Fibroblast of skin of scalp (primary cell): ENCODE results near the gene TUBG1.
"Not testable (repeated sequence)": the region's sequence is repeated elsewhere in the genome, so short reads cannot be mapped to it uniquely, and the experiment has no call there.

Experiments
- DNase-seq: peaks from one replicate; pipeline ENCODE4 v3.0.0-alpha.2; 2013

The TUBG1 gene

GRCh38 chr17:42623732-42624596 is 14.5 kb downstream of the TUBG1 start:
- DNase-seq: no peak

- DNase-seq: not testable (repeated sequence)
Measured at GRCh38 chr17:42627032-42627764, 17.7 kb downstream of the TUBG1 start.

GRCh38 chr17:42629411-42630009 is 20.0 kb downstream of the TUBG1 start:
- DNase-seq: no peak

GRCh38 chr17:42632949-42633444 is 23.5 kb downstream of the TUBG1 start:
- DNase-seq: no peak

- no peak for DNase-seq
Measured at GRCh38 chr17:42639525-42640113, 30.1 kb downstream of the TUBG1 start.

GRCh38 chr17:42640121-42640520 is 30.6 kb downstream of the TUBG1 start:
- no peak for DNase-seq

- DNase-seq: no peak
Measured at GRCh38 chr17:42642336-42642735, 32.9 kb downstream of the TUBG1 start.

- DNase-seq: no peak
Measured at GRCh38 chr17:42647778-42648177, 38.3 kb downstream of the TUBG1 start.

- no peak for DNase-seq
Measured at GRCh38 chr17:42651392-42651791, 41.9 kb downstream of the TUBG1 start.

GRCh38 chr17:42653179-42654124 is 44.0 kb downstream of the TUBG1 start:
- DNase-seq: peak; percentile 75

GRCh38 chr17:42655528-42655927 is 46.0 kb downstream of the TUBG1 start:
- DNase-seq: peak; percentile 49

- no peak for DNase-seq
Measured at GRCh38 chr17:42657824-42658588, 48.5 kb downstream of the TUBG1 start.

- DNase-seq: peak; percentile 90
Measured at GRCh38 chr17:42659079-42659931, 49.8 kb downstream of the TUBG1 start, which contains the start of gene TUBG2. Gene TUBG2 (plus strand): TSS chr17:42659284. CDS start chr17:42659504, 220 bp downstream.

GRCh38 chr17:42659932-42660274 is 50.4 kb downstream of the TUBG1 start:
- not testable (repeated sequence) for DNase-seq

- DNase-seq: peak; percentile 49
Measured at GRCh38 chr17:42660692-42661345, 51.3 kb downstream of the TUBG1 start.
